HepG2 (cell line): Measurements from ENCODE around the gene NUP93. TPM values are rescaled to one million over a fixed set of nuclear protein-coding genes. Genes with fewer than 3 reads are reported as not detected.

ENCODE experiments used
- ADNP ChIP-seq: sonication (generic); formaldehyde crosslinking; IDR thresholded peaks from 2 replicates; pipeline ENCODE4 v1.4.0; 2020; ENCODE audit warnings: missing genetic modification reagents
- ARNT2 ChIP-seq: sonication (generic); formaldehyde crosslinking; IDR thresholded peaks from 2 replicates; pipeline ENCODE4 v1.8.0; 2022; ENCODE audit warnings: mild to moderate bottlenecking, low read depth, missing genetic modification reagents, moderate library complexity
- CHD4 ChIP-seq: fragments of 200-600 bp; sonication (generic); IDR thresholded peaks from 2 replicates; pipeline ENCODE4 v1.7.0; 2017; ENCODE audit warnings: mild to moderate bottlenecking, low read length, borderline replicate concordance
- ELF3 ChIP-seq: IDR thresholded peaks from 2 replicates; pipeline ENCODE4 v1.6.1; 2016; ENCODE audit warnings: missing genetic modification reagents, missing compliant biosample characterization
- FIP1L1 ChIP-seq: fragments of 200-400 bp; formaldehyde crosslinking; IDR thresholded peaks from 2 replicates; pipeline ENCODE4 v1.6.1; 2018; ENCODE audit warnings: low read depth, mild to moderate bottlenecking, low read length, moderate library complexity, borderline replicate concordance; ENCODE audit not compliant: insufficient read depth
- GPBP1L1 ChIP-seq: sonication (generic); formaldehyde crosslinking; IDR thresholded peaks from 2 replicates; pipeline ENCODE4 v1.5.0; 2020; ENCODE audit warnings: mild to moderate bottlenecking, missing genetic modification reagents
- MXD4 ChIP-seq: IDR thresholded peaks from 2 replicates; pipeline ENCODE4 v1.6.1; 2016; ENCODE audit warnings: mild to moderate bottlenecking, missing biosample characterization, missing genetic modification reagents
- NCOA5 ChIP-seq: sonication (generic); formaldehyde crosslinking; IDR thresholded peaks from 2 replicates; pipeline ENCODE4 v1.4.0; 2020; ENCODE audit warnings: missing genetic modification reagents
- RXRB ChIP-seq: IDR thresholded peaks from 2 replicates; pipeline ENCODE4 v1.6.1; 2016; ENCODE audit warnings: borderline replicate concordance, missing genetic modification reagents, missing compliant biosample characterization
- SMYD3 ChIP-seq: sonication (generic); formaldehyde crosslinking; IDR thresholded peaks from 2 replicates; pipeline ENCODE4 v1.8.1; 2023; ENCODE audit warnings: mild to moderate bottlenecking, missing genetic modification reagents
- SOX6 ChIP-seq, 2 experiments: fragments of 450-650 bp in 1 of 2; sonication (generic) in 1 of 2; formaldehyde crosslinking in 1 of 2; IDR thresholded peaks; 2 replicates each; pipeline versions ENCODE4 v1.4.0 to v1.6.1; 2017 to 2020; ENCODE audit warnings: antibody characterized with exemption in 1 of 2, mild to moderate bottlenecking in 1 of 2, missing genetic modification reagents in 1 of 2
- ZFP82 ChIP-seq: sonication (generic); formaldehyde crosslinking; IDR thresholded peaks from 2 replicates; pipeline ENCODE4 v1.5.1; 2020; ENCODE audit warnings: mild to moderate bottlenecking, missing genetic modification reagents, borderline replicate concordance
- ZNF17 ChIP-seq: sonication (generic); formaldehyde crosslinking; IDR thresholded peaks from 2 replicates; pipeline ENCODE4 v1.5.0; 2020; ENCODE audit warnings: mild to moderate bottlenecking, missing genetic modification reagents
- ZNF251 ChIP-seq: sonication (generic); formaldehyde crosslinking; IDR thresholded peaks from 2 replicates; pipeline ENCODE4 v1.9.0; 2021; ENCODE audit warnings: mild to moderate bottlenecking, missing genetic modification reagents
- ZNF296 ChIP-seq: sonication (generic); formaldehyde crosslinking; conservative IDR thresholded peaks from 2 replicates; pipeline ENCODE4 v1.5.0; 2020; ENCODE audit warnings: mild to moderate bottlenecking, missing genetic modification reagents
- ZNF512 ChIP-seq: sonication (generic); formaldehyde crosslinking; IDR thresholded peaks from 2 replicates; pipeline ENCODE4 v1.4.0; 2020; ENCODE audit warnings: mild to moderate bottlenecking, missing genetic modification reagents
- ZNF678 ChIP-seq: sonication (generic); formaldehyde crosslinking; IDR thresholded peaks from 2 replicates; pipeline ENCODE4 v1.4.0; 2020; ENCODE audit warnings: mild to moderate bottlenecking, missing genetic modification reagents
- polyA plus RNA-seq, 8 experiments: library from polyadenylated mRNA; depleted of rRNA in 3 of 8; stranded (reverse) in 7 of 8; unstranded in 1 of 8; fragments of >200 nt; fragmentation: Illumina TruSeq in 4 of 8; extraction: Trizol in 4 of 8; gene quantifications; 2 replicates each; pipeline versions ENCODE4 v1.2.1 to v1.2.3, GENCODE V29; 2011 to 2016; ENCODE audit warnings: low read depth in 4 of 8, missing spikeins in 1 of 8, mixed read lengths in 1 of 8; ENCODE audit not compliant: insufficient read depth in 1 of 8
- total RNA-seq, 5 experiments: library from RNA; depleted of rRNA; stranded (reverse); fragments of >200 nt; fragmentation: Illumina TruSeq; extraction: Trizol; gene quantifications; 2 replicates each; pipeline ENCODE4 v1.2.3, GENCODE V29; 2016; ENCODE audit warnings: low read depth in 1 of 5
- TF ChIP-seq, protein P1 (sequence below): sonication (generic); formaldehyde crosslinking; IDR thresholded peaks from 2 replicates; pipeline ENCODE4 v1.5.0; 2020; ENCODE audit warnings: mild to moderate bottlenecking, missing genetic modification reagents
- TF ChIP-seq, protein P2 (sequence below): IDR thresholded peaks from 2 replicates; pipeline ENCODE4 v1.6.1; 2016
- TF ChIP-seq, protein P3 (sequence below): IDR thresholded peaks from 2 replicates; pipeline ENCODE4 v1.6.1; 2016; ENCODE audit warnings: missing compliant biosample characterization, missing genetic modification reagents, borderline replicate concordance

Gene NUP93
- total and polyA plus RNA-seq, 2 of the 13 experiments (the other 11 are each of a cell fraction or from before 2014, with no cell fraction given): 58.5 to 140 TPM

DNA sequence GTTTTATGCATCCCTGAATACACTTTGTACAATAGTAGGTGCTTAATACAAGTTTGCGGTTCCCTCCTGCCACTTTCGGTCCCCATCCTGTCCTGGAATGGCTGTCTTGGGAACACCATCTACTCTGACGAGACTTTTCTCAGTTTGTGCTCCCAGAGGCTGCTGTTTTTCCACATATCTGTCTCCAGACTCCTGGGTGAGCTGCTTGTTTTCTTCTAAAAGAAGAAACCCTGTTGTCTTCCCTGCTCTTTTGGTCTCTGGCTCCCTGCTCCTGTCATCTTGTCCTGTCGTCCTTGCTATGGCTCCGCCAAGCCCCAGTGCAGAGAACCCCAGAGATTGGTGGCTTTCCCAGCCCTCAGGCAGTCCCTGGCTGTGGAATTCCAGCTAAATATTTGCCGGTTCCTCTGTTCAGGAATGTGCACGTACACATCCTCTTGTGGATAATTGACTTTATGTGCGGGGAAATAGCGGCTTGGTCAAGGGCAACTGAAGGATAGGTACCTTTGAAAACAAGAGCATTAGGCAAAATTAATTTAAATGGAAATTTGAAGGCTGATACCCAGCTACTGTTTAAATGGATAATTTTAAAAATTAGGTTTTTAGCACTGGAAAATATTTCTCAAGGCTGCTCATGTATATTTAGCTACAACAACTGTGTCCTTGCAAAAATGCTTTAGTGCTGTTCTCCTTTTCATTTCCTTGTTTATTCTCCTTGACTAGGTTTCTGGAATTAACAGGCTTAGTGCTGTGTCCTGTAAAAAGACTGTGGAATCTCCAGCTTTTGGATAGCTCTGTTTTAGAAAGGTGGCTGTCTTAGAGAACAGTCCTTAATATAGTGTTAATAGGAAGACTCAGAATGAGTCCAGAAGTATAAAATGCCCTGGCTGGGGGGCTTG, 84.9 kb downstream of the NUP93 start (continued):
- TF ChIP-seq, protein P1, sequence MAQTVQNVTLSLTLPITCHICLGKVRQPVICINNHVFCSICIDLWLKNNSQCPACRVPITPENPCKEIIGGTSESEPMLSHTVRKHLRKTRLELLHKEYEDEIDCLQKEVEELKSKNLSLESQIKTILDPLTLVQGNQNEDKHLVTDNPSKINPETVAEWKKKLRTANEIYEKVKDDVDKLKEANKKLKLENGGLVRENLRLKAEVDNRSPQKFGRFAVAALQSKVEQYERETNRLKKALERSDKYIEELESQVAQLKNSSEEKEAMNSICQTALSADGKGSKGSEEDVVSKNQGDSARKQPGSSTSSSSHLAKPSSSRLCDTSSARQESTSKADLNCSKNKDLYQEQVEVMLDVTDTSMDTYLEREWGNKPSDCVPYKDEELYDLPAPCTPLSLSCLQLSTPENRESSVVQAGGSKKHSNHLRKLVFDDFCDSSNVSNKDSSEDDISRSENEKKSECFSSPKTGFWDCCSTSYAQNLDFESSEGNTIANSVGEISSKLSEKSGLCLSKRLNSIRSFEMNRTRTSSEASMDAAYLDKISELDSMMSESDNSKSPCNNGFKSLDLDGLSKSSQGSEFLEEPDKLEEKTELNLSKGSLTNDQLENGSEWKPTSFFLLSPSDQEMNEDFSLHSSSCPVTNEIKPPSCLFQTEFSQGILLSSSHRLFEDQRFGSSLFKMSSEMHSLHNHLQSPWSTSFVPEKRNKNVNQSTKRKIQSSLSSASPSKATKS (CRISPR knock-in tag): no peak
- TF ChIP-seq ARNT2 (CRISPR knock-in tag) (0 out of 2 replicates have a peak, but pooled peaks have one; percentile 31), SOX6 (IDR thresholded peaks at IDR 0.05) (no peak), SOX6 (CRISPR knock-in tag; IDR thresholded peaks at IDR 0.05) (no peak; the same call in 1 of the 2 replicates), NCOA5 (no peak), ZNF512 (no peak), SMYD3 (CRISPR knock-in tag) (0 out of 2 replicates have a peak, but pooled peaks have one; percentile 10), FIP1L1 (no peak), ZNF678 (no peak), ZNF251 (no peak), GPBP1L1 (CRISPR knock-in tag) (no peak), MXD4 (CRISPR knock-in tag) (no peak; the same call in 1 of the 2 replicates), ZNF296 (no peak), ZNF17 (CRISPR knock-in tag) (no peak), ZFP82 (CRISPR knock-in tag) (no peak), RXRB (CRISPR knock-in tag) (peak; percentile 90; the same call in 1 of the 2 replicates), ELF3 (CRISPR knock-in tag) (peak; percentile 98), CHD4 (no peak), ADNP (CRISPR knock-in tag) (no peak)
- TF ChIP-seq, protein P2, sequence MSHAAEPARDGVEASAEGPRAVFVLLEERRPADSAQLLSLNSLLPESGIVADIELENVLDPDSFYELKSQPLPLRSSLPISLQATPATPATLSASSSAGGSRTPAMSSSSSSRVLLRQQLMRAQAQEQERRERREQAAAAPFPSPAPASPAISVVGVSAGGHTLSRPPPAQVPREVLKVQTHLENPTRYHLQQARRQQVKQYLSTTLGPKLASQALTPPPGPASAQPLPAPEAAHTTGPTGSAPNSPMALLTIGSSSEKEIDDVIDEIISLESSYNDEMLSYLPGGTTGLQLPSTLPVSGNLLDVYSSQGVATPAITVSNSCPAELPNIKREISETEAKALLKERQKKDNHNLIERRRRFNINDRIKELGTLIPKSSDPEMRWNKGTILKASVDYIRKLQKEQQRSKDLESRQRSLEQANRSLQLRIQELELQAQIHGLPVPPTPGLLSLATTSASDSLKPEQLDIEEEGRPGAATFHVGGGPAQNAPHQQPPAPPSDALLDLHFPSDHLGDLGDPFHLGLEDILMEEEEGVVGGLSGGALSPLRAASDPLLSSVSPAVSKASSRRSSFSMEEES (CRISPR knock-in tag): peak; percentile 26; the same call in 1 of the 2 replicates
- TF ChIP-seq, protein P3, sequence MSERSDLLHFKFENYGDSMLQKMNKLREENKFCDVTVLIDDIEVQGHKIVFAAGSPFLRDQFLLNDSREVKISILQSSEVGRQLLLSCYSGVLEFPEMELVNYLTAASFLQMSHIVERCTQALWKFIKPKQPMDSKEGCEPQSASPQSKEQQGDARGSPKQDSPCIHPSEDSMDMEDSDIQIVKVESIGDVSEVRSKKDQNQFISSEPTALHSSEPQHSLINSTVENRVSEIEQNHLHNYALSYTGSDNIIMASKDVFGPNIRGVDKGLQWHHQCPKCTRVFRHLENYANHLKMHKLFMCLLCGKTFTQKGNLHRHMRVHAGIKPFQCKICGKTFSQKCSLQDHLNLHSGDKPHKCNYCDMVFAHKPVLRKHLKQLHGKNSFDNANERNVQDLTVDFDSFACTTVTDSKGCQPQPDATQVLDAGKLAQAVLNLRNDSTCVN (CRISPR knock-in tag): 0 out of 2 replicates have a peak, but pooled peaks have one; percentile 40
